GM12878 (cell line): ENCODE measurements around the gene UFD1. TPM values are rescaled to one million over a fixed set of nuclear protein-coding genes. Genes with fewer than 3 reads are reported as not detected.

Source experiments
- ATAC-seq: fragments of 200-7000 bp; cut with Tn5 transposase; 3 replicates; pipeline ENCODE4 v1.9.1; 2020; ENCODE audit warnings: mild to moderate bottlenecking, moderate library complexity
- BruUV-seq: library from RNA; stranded (reverse); fragments of 400-500 nt; replicated peaks from 2 replicates; lab custom pipeline; 2021; lab: Mats Ljungman, UMichigan
- CTCF ChIA-PET: fragments of 300-600 bp; sonication (Branson Sonifier 250); formaldehyde crosslinking; extraction: SDS; loops from one replicate; lab custom pipeline; 2021; ENCODE audit warnings: inconsistent platforms; lab: Yijun Ruan, JAX
- POLR2A ChIA-PET: fragments of 350-600 bp; formaldehyde crosslinking; extraction: SDS; loops from one replicate; lab custom pipeline; 2021; ENCODE audit warnings: inconsistent platforms; lab: Charles Lee
- RAD21 ChIA-PET: fragments of 300-600 bp; sonication (Branson Sonifier 250); formaldehyde crosslinking; loops from one replicate; lab custom pipeline; 2023; ENCODE audit warnings: antibody characterized with exemption; ENCODE audit not compliant: unreplicated experiment; lab: Charles Lee
- SMC1A ChIA-PET: fragments of 300-600 bp; sonication (Branson Sonifier 250); formaldehyde crosslinking; loops from one replicate; lab custom pipeline; 2023; ENCODE audit not compliant: unreplicated experiment, uncharacterized antibody; lab: Charles Lee
- DNase-seq: peaks from one replicate; pipeline ENCODE4 v3.0.0-alpha.2; 2011; ENCODE audit warnings: low read depth, low spot score
- FAIRE-seq: peaks from 3 replicates; lab custom pipeline; 2011; peaks lifted over from hg19 to GRCh38; lab: Jason Lieb, UNC
- H2AFZ ChIP-seq: 2 replicates; pipeline ENCODE4 v1.6.0; 2011; ENCODE audit warnings: low read depth, low read length, control low read depth; ENCODE audit not compliant: control insufficient read depth
- H3K27ac ChIP-seq: 2 replicates; pipeline ENCODE4 v1.5.1; 2011; ENCODE audit warnings: control low read depth; ENCODE audit not compliant: control insufficient read depth, insufficient read depth
- H3K27me3 ChIP-seq, 2 experiments: replicated peaks in 1 of 2; 2 replicates each; pipeline versions ENCODE4 v1.6.0 to v1.6.1; 2011; ENCODE audit warnings: low read length in 1 of 2; ENCODE audit not compliant: control insufficient read depth in 2 of 2, insufficient read depth in 2 of 2
- H3K36me3 ChIP-seq, 2 experiments: 2 replicates each; pipeline ENCODE4 v1.5.1; 2011; ENCODE audit warnings: low read length in 1 of 2; ENCODE audit not compliant: control insufficient read depth in 2 of 2, insufficient read depth in 2 of 2
- H3K4me1 ChIP-seq: 2 replicates; pipeline ENCODE4 v1.6.1; 2011; ENCODE audit warnings: mild to moderate bottlenecking, low read length, moderate library complexity, mixed read lengths; ENCODE audit not compliant: control insufficient read depth, insufficient read depth
- H3K4me2 ChIP-seq: 2 replicates; pipeline ENCODE4 v1.6.0; 2011; ENCODE audit warnings: control low read depth; ENCODE audit not compliant: control insufficient read depth, insufficient read depth
- H3K4me3 ChIP-seq: fragments of 200-600 bp; sonication (generic); 2 replicates; pipeline ENCODE4 v1.5.1; 2016
- H3K79me2 ChIP-seq: 2 replicates; pipeline ENCODE4 v1.6.0; 2011; ENCODE audit warnings: low read length; ENCODE audit not compliant: control insufficient read depth, insufficient read depth
- H3K9ac ChIP-seq: 2 replicates; pipeline ENCODE4 v1.8.0; 2011; ENCODE audit warnings: low read length, control low read depth, mixed read lengths; ENCODE audit not compliant: control insufficient read depth, insufficient read depth
- H3K9me3 ChIP-seq: replicated peaks from 3 replicates; pipeline ENCODE4 v1.5.1; 2011; ENCODE audit warnings: mild to moderate bottlenecking, low read length; ENCODE audit not compliant: control insufficient read depth, insufficient read depth
- H4K20me1 ChIP-seq: 2 replicates; pipeline ENCODE4 v1.6.0; 2011; ENCODE audit not compliant: control insufficient read depth, insufficient read depth
- ATF2 ChIP-seq: IDR thresholded peaks from 2 replicates; pipeline ENCODE4 v1.6.1; 2012; ENCODE audit warnings: low read length, inconsistent platforms
- BACH1 ChIP-seq: fragments of 450-650 bp; IDR thresholded peaks from 2 replicates; pipeline ENCODE4 v1.6.1; 2017; ENCODE audit warnings: mild to moderate bottlenecking, borderline replicate concordance
- GABPA ChIP-seq: IDR thresholded peaks from 2 replicates; pipeline ENCODE4 v1.6.1; 2014; ENCODE audit warnings: antibody characterized with exemption, low read depth, mild to moderate bottlenecking, inconsistent platforms
- HDGF ChIP-seq: fragments of 450-650 bp; IDR thresholded peaks from 2 replicates; pipeline ENCODE4 v1.6.1; 2016; ENCODE audit warnings: antibody characterized with exemption
- JUNB ChIP-seq: IDR thresholded peaks from 2 replicates; pipeline ENCODE4 v1.6.1; 2016; ENCODE audit warnings: antibody characterized with exemption, mild to moderate bottlenecking
- PML ChIP-seq: IDR thresholded peaks from 2 replicates; pipeline ENCODE4 v1.6.1; 2012; ENCODE audit warnings: low read length, inconsistent platforms
- RELA ChIP-seq: fragments of 450-650 bp; IDR thresholded peaks from 2 replicates; pipeline ENCODE4 v1.8.0; 2014; ENCODE audit warnings: borderline replicate concordance; ENCODE audit not compliant: partially characterized antibody
- STAT1 ChIP-seq: fragments of 450-650 bp; conservative IDR thresholded peaks from 2 replicates; pipeline ENCODE4 v1.6.1; 2014; ENCODE audit warnings: antibody characterized with exemption, mild to moderate bottlenecking
- ZNF274 ChIP-seq: IDR thresholded peaks from one replicate; pipeline ENCODE4 v1.8.0; 2011; ENCODE audit not compliant: insufficient read length, insufficient read depth
- WGBS: methylation state at CpG from one replicate; pipeline ENCODE4 v1.1.6; 2016; ENCODE audit warnings: low lambda C conversion rate; ENCODE audit not compliant: insufficient replicate concordance, insufficient coverage; ENCODE audit errors: missing lambda C conversion rate; 5-methylcytosine and 5-hydroxymethylcytosine counted together
- in situ Hi-C: fragments of 300-500 bp; cut with MboI; formaldehyde crosslinking; loops from 9 replicates; pipeline ENCODE4 v1.14.3; 2018; ENCODE audit warnings: mixed read lengths
- intact Hi-C: fragments of 100-400 bp; cut with micrococcal nuclease; formaldehyde crosslinking; loops from one replicate; pipeline ENCODE4 v1.14.2; 2022; ENCODE audit not compliant: unreplicated experiment
- polyA plus RNA-seq, 11 experiments: library from polyadenylated mRNA; depleted of rRNA in 4 of 11; unstranded in 6 of 11; stranded (reverse) in 5 of 11; fragments of >200 nt; fragmentation: Nextera tagmentation in 4 of 11; fragmentation: Illumina TruSeq in 1 of 11; extraction: Ambion mirVana in 4 of 11; extraction: Trizol in 1 of 11; gene quantifications; 1 replicate in 1 of 11; 2 replicates in 10 of 11; pipeline versions ENCODE4 v1.2.1 to v1.2.3, GENCODE V29; 2011 to 2016; ENCODE audit warnings: inconsistent platforms in 2 of 11, missing spikeins in 2 of 11, low read depth in 1 of 11
- total RNA-seq, 4 experiments: library from RNA; depleted of rRNA in 3 of 4; stranded (reverse); fragments of >200 nt in 3 of 4; fragmentation: Illumina TruSeq in 1 of 4; extraction: Trizol in 1 of 4; gene quantifications; 2 replicates each; pipeline versions ENCODE4 v1.2.1 to v1.2.3, GENCODE V29; 2013 to 2021
- TF ChIP-seq, protein P1 (sequence below): fragments of 450-650 bp; IDR thresholded peaks from 2 replicates; pipeline ENCODE4 v1.6.1; 2017; ENCODE audit warnings: low read depth, mild to moderate bottlenecking, moderate library complexity
- TF ChIP-seq, protein P2 (sequence below): fragments of 450-650 bp; IDR thresholded peaks from 2 replicates; pipeline ENCODE4 v1.6.1; 2016; ENCODE audit warnings: mild to moderate bottlenecking, moderate library complexity, borderline replicate concordance
- TF ChIP-seq, protein P3 (sequence below): IDR thresholded peaks from 2 replicates; pipeline ENCODE4 v1.6.1; 2012; ENCODE audit warnings: low read depth, low read length, improper control_type of control experiment

The UFD1 gene
- total and polyA plus RNA-seq, 10 of the 15 experiments (the other 5 are each of a cell fraction or from before 2014, with no cell fraction given), result 67.2 to 143 (median 117) TPM

DNA sequence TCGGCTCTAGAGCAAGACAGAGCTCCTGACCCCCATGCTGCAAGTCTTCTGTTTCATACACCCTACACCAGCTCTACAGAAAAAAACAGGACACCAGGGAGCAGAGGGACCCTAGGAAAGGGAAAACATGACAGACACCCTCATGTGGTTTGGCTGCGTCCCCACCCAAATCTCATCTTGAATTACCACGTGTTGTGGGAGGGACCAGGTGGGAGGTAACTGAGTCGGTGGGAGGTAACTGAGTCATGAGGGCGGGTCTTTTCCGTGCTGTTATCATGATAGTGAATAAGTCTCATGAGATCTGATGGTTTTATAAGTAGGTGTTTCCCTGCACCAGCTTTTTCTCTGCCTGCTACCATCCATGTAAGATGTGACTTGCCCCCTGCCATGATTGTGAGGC lies 24.8 kb downstream of the UFD1 start:
- CTCF ChIA-PET, result no interaction called here

DNA sequence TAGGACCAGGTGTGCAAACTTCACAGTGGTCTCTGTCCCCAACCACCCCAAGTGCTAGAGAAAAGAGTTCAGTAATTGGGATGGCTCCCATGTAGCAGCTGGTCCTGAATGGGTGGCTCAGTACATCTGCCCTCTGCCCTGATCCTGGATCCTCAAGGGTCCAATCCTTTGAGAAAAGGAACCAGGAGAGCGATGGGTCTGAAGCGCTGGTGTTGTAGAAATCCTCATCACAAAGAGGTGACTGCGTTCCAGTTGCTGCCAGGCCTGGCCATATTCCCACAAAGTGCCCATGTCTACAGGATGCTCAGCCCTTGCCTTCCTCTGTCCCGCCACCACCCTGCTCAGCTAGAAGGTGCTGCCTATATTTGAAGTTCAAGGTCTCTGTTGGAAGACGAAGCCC lies 25.3 kb downstream of the UFD1 start:
- Histone ChIP-seq H2AFZ (no peak overlapping the region), H3K36me3 (peaks cover 31 to 43% of the 10 kb centered on the region in 2 experiments; a peak in 3 of 4 replicates), H3K4me1 (peaks cover 8% of the 10 kb centered on the region), H4K20me1 (no peaks in the 10 kb centered on the region), H3K4me3 (no peak overlapping the region), H3K9ac (no peak overlapping the region), H3K27me3 (no peaks in the 10 kb centered on the region), H3K79me2 (no peaks in the 10 kb centered on the region), H3K9me3 (no peaks in the 10 kb centered on the region), H3K27ac (no peak overlapping the region), H3K4me2 (no peak overlapping the region)
- POLR2A ChIA-PET, result no interaction called here
- no TSS peak for BruUV-seq
- in situ Hi-C loops, result no loop called here
- intact Hi-C loops, result no loop called here
- WGBS, result 97% methylated on average over 5 of the region's 5 CpGs
- CTCF ChIA-PET, result no interaction called here
- no peak for ATAC-seq
- SMC1A ChIA-PET, result interaction anchor here (0.8 kb wide), 1 partner anchor 34 kb away, joined by 3 read pairs; no protein-coding TSS in a partner anchor
- no peak for FAIRE-seq
- no peak for DNase-seq
- RAD21 ChIA-PET, result no interaction called here
- TF ChIP-seq ZNF274 (no peak), RELA (no peak)
- TF ChIP-seq, protein P1, sequence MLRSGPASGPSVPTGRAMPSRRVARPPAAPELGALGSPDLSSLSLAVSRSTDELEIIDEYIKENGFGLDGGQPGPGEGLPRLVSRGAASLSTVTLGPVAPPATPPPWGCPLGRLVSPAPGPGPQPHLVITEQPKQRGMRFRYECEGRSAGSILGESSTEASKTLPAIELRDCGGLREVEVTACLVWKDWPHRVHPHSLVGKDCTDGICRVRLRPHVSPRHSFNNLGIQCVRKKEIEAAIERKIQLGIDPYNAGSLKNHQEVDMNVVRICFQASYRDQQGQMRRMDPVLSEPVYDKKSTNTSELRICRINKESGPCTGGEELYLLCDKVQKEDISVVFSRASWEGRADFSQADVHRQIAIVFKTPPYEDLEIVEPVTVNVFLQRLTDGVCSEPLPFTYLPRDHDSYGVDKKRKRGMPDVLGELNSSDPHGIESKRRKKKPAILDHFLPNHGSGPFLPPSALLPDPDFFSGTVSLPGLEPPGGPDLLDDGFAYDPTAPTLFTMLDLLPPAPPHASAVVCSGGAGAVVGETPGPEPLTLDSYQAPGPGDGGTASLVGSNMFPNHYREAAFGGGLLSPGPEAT, result no peak
- TF ChIP-seq, protein P2, sequence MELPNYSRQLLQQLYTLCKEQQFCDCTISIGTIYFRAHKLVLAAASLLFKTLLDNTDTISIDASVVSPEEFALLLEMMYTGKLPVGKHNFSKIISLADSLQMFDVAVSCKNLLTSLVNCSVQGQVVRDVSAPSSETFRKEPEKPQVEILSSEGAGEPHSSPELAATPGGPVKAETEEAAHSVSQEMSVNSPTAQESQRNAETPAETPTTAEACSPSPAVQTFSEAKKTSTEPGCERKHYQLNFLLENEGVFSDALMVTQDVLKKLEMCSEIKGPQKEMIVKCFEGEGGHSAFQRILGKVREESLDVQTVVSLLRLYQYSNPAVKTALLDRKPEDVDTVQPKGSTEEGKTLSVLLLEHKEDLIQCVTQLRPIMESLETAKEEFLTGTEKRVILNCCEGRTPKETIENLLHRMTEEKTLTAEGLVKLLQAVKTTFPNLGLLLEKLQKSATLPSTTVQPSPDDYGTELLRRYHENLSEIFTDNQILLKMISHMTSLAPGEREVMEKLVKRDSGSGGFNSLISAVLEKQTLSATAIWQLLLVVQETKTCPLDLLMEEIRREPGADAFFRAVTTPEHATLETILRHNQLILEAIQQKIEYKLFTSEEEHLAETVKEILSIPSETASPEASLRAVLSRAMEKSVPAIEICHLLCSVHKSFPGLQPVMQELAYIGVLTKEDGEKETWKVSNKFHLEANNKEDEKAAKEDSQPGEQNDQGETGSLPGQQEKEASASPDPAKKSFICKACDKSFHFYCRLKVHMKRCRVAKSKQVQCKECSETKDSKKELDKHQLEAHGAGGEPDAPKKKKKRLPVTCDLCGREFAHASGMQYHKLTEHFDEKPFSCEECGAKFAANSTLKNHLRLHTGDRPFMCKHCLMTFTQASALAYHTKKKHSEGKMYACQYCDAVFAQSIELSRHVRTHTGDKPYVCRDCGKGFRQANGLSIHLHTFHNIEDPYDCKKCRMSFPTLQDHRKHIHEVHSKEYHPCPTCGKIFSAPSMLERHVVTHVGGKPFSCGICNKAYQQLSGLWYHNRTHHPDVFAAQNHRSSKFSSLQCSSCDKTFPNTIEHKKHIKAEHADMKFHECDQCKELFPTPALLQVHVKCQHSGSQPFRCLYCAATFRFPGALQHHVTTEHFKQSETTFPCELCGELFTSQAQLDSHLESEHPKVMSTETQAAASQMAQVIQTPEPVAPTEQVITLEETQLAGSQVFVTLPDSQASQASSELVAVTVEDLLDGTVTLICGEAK, result no peak
- TF ChIP-seq, protein P3, sequence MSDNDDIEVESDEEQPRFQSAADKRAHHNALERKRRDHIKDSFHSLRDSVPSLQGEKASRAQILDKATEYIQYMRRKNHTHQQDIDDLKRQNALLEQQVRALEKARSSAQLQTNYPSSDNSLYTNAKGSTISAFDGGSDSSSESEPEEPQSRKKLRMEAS, result no peak

More for the DNA sequence above, 24.8 kb downstream of the UFD1 start:
- POLR2A ChIA-PET, result no interaction called here
- FAIRE-seq (no peak), ATAC-seq (no peak), DNase-seq (no peak)
- intact Hi-C loops, result no loop called here
- RAD21 ChIA-PET, result no interaction called here
- TF ChIP-seq ATF2 (no peak), GABPA (no peak), PML (no peak), STAT1 (no peak), BACH1 (no peak), JUNB (no peak), HDGF (no peak)
- SMC1A ChIA-PET, result no interaction called here
- Histone ChIP-seq H2AFZ (no peak overlapping the region), H4K20me1 (no peaks in the 10 kb centered on the region), H3K36me3 (peaks cover 31 to 43% of the 10 kb centered on the region in 2 experiments; a peak in 3 of 4 replicates), H3K4me1 (peaks cover 4% of the 10 kb centered on the region; the same call in 1 of the 2 replicates), H3K4me3 (no peak overlapping the region), H3K9ac (no peak overlapping the region), H3K9me3 (no peaks in the 10 kb centered on the region), H3K27me3 (no peaks in the 10 kb centered on the region), H3K27ac (no peak overlapping the region), H3K4me2 (no peak overlapping the region), H3K79me2 (no peaks in the 10 kb centered on the region)
- BruUV-seq, result TSS peak; percentile 28
- in situ Hi-C loops, result no loop called here
- WGBS, result 87% methylated on average over 6 of the region's 6 CpGs
